C4-2B (cell line): ENCODE results near the gene TCL1A.
A peak's percentile ranks its signal among the peaks of the same experiment; 100 is the strongest.
"Not testable (repeated sequence)": the region's sequence is repeated elsewhere in the genome, so short reads cannot be mapped to it uniquely, and the experiment has no call there.

Experiments used
- H3K27ac ChIP-seq: fragments of 450-650 bp; 2 replicates; pipeline ENCODE4 v1.5.1; 2017
- ZFX ChIP-seq: fragments of 450-650 bp; IDR thresholded peaks from 2 replicates; pipeline ENCODE4 v1.6.1; 2017
- TF ChIP-seq, protein P1 (sequence below): fragments of 450-650 bp; conservative IDR thresholded peaks from 2 replicates; pipeline ENCODE4 v1.5.1; 2017; ENCODE audit warnings: mild to moderate bottlenecking

Gene TCL1A

GRCh38 chr14:95675486-95675885 is 38.4 kb downstream of the TCL1A start:
- no peak overlapping the region for H3K27ac ChIP-seq
- no peak for TF ChIP-seq ZFX
- TF ChIP-seq, protein P1, sequence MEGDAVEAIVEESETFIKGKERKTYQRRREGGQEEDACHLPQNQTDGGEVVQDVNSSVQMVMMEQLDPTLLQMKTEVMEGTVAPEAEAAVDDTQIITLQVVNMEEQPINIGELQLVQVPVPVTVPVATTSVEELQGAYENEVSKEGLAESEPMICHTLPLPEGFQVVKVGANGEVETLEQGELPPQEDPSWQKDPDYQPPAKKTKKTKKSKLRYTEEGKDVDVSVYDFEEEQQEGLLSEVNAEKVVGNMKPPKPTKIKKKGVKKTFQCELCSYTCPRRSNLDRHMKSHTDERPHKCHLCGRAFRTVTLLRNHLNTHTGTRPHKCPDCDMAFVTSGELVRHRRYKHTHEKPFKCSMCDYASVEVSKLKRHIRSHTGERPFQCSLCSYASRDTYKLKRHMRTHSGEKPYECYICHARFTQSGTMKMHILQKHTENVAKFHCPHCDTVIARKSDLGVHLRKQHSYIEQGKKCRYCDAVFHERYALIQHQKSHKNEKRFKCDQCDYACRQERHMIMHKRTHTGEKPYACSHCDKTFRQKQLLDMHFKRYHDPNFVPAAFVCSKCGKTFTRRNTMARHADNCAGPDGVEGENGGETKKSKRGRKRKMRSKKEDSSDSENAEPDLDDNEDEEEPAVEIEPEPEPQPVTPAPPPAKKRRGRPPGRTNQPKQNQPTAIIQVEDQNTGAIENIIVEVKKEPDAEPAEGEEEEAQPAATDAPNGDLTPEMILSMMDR, result no peak

GRCh38 chr14:95674613-95675012 is 39.3 kb downstream of the TCL1A start:
- H3K27ac ChIP-seq, result no peak overlapping the region

DNA sequence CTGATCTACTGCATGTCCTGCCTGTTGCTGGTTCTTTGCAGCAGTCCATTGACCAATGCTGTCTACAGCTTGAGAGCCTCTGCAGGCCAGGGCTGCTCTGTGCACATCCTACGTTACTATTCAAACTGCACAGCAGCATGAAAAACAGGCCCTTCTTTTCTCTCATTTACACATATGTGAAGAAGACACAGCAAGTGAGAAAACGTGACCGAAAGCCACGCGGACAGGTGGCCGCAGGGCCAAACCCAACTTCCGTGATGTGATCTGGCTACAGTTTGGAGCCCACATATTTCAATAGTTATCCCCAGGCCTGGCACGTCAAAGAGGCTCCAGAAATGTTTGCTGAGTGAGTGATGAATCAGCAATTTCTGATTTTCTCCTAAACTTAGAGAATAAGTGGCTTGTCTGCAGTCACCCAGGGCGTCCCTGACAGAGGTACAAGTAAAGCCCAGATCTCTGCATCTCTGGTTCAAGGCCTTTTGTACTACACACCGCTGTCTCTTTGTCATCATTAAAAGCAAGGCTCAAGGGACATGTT is 45.6 kb downstream of the TCL1A start:
- no peak overlapping the region for H3K27ac ChIP-seq
- no peak for TF ChIP-seq ZFX
- TF ChIP-seq, protein P1, result no peak

More at GRCh38 chr14:95674613-95675012, 39.3 kb downstream of the TCL1A start:
- TF ChIP-seq ZFX, result no peak
- TF ChIP-seq, protein P1, result no peak

GRCh38 chr14:95667249-95667693 is 46.7 kb downstream of the TCL1A start:
- H3K27ac ChIP-seq, result peak overlapping the region; percentile 4; the same call in 1 of the 2 replicates
- TF ChIP-seq, protein P1, result no peak
- TF ChIP-seq ZFX, result no peak

DNA sequence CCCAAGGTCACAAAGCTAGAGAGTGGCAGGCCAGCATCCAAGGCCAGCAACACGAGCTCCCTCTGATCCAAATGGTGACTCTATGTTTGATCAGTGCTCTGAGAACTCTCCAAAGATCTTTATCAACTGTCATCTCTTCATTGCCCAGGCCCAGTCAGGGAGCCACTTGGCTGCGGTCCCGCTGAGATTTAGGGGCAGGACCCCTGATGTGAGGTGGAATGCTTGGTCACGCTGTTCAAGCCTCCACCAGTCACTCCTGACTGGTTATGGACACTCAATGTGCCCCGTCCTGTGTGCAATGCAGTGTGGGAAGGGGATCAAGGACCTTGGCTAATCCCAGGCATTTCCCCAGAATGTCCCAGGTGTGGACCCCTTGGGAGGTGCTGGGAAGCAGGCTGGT is 47.5 kb downstream of the TCL1A start:
- H3K27ac ChIP-seq, result peak overlapping the region; percentile 4; the same call in 1 of the 2 replicates
- no peak for TF ChIP-seq ZFX
- TF ChIP-seq, protein P1, result no peak

DNA sequence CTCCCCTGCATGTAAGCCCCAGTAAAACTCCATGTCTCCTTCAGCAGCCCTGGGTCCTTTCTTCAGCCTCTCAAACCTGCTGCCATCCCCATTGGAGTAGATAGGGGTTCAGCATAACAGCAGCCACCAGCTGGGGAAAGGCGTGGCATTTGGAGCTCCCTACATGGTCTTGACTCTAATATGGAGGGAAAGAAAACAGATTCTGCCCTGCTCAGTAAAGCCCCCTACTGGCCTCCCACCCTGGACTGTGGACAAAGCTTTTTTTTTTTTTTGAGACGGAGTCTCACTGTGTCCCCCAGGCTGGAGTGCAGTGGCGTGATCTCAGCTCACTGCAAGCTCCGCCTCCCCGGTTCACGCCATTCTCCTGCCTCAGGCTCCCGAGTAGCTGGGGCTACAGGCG is 48.4 kb downstream of the TCL1A start:
- H3K27ac ChIP-seq, result not testable (repeated sequence)

DNA sequence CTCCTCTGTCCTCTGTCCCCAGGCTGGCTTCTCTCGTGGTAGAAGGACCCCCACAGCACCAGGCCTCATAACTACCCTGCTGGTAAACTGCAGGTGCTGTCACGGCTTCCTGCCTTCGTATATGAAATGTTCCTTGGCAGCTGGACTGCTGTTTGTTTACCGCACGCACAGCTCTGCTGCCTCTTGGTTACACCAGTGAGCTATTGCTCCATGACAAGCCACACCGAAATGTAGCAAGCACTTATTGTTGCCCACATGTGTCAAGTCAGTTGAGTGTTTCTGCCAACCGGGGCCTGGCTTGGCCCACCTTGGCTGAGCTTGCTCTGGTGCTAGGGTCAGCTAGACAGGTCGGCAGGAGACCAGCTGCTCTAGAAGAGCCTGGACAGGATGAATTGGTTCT is 49.4 kb downstream of the TCL1A start:
- TF ChIP-seq, protein P1, result no peak
- TF ChIP-seq ZFX, result no peak

GRCh38 chr14:95664066-95664465 is 49.9 kb downstream of the TCL1A start:
- H3K27ac ChIP-seq, result no peak overlapping the region
- no peak for TF ChIP-seq ZFX
- TF ChIP-seq, protein P1, result no peak

More for the DNA sequence above, 49.4 kb downstream of the TCL1A start:
- H3K27ac ChIP-seq, result no peak overlapping the region
